NK-92 (cell line): ENCODE data around the gene APOB.

Experiments
- DNase-seq: peaks from one replicate; lab custom pipeline; 2025; ENCODE audit not compliant: unreplicated experiment; lab: John Stamatoyannopoulos, UW

APOB gene

GRCh38 chr2:21006423-21007128, 37.3 kb downstream of the APOB start:
- DNase-seq: no peak

GRCh38 chr2:21005700-21006422, 38.0 kb downstream of the APOB start:
- DNase-seq: no peak

- DNase-seq: no peak
These were observed 38.7 kb downstream of the APOB start for GRCh38 chr2:21005111-21005699.

- DNase-seq: no peak
These were observed 39.7 kb downstream of the APOB start for GRCh38 chr2:21004181-21004572.

- DNase-seq: no peak
These were observed 40.2 kb downstream of the APOB start for GRCh38 chr2:21003572-21004180.

- DNase-seq: no peak
These were observed 41.1 kb downstream of the APOB start for GRCh38 chr2:21002814-21003192.

- DNase-seq: no peak
These were observed 41.7 kb downstream of the APOB start for GRCh38 chr2:21001988-21002813.

- no peak for DNase-seq
These were observed 42.5 kb downstream of the APOB start for GRCh38 chr2:21001225-21001946.

GRCh38 chr2:20999906-21000645, 43.8 kb downstream of the APOB start:
- DNase-seq: no peak

- DNase-seq: no peak
These were observed 44.6 kb downstream of the APOB start for GRCh38 chr2:20998972-20999905.

- DNase-seq: no peak
These were observed 45.7 kb downstream of the APOB start for GRCh38 chr2:20997953-20998722.

GRCh38 chr2:20994130-20994529, 49.7 kb downstream of the APOB start:
- no peak for DNase-seq

- no peak for DNase-seq
These were observed 51.6 kb downstream of the APOB start for GRCh38 chr2:20992201-20992711.

GRCh38 chr2:20990442-20991430, 53.1 kb downstream of the APOB start:
- DNase-seq: no peak

GRCh38 chr2:20989404-20989803, 54.5 kb downstream of the APOB start:
- no peak for DNase-seq

GRCh38 chr2:20988905-20989304, 55.0 kb downstream of the APOB start:
- no peak for DNase-seq
